ENCODE data around the gene HOXC6. TPM values are rescaled to one million over a fixed set of nuclear protein-coding genes. Genes with fewer than 3 reads are reported as not detected.

HOXC6 gene
- total and polyA plus RNA-seq, 2 of the 13 experiments (the other 11 are each of a cell fraction or from before 2014, with no cell fraction given): not detected

DNA sequence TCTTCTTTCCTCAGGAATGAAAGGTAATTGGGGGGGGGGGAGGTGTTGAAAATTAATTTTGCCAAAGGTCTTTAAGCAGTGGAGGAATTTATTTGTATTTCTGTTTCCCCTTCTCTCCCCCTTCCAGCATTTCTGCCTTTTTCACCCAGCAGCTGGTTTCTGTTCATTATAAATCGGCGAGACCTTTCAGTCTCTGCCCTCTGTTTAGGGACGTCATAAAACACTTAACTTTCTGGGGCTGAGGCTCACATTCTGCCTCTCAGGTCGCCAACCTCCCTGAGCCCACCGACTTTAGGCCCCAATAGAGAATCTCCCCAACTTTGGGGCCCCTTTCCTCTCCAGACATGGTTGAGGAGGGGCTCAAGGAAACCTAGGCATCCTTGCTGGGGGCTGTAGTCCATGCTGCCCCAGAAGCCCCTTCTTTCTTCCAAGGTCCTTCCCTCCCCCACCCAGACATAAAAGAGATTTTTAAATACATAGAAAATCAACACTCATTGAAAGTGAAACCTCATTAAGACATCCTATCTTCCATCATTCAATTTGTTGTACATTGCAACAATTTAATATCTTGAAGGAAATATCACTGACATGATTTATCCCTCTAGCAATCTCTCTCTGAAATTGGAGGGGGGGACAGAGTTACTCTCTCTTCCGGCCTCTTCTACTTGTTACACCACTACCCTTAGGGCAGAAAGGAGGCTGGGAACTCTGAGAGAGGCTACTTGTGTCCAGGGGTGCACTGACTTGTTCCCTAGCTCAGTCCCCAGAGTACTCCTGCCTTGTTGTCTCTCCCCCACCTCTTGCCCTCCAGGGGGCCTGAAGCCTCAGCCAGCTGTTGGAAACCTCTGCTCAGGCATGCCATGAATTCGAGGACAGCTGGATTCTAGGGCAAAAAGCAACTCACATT, 2.5 kb upstream of the HOXC6 start:
- no peaks in the 10 kb centered on the region for H3K9me3 ChIP-seq (ENCODE audit: low read length)
- DNase-seq (ENCODE audit: low spot score): no peak
- ATAC-seq: 0 out of 3 replicates have a peak, but pooled peaks have one; percentile 36
- no peak overlapping the region for H3K27ac ChIP-seq (ENCODE audit: extremely low read length, insufficient read depth, low read length)
- no peaks in the 10 kb centered on the region for H3K79me2 ChIP-seq (ENCODE audit: insufficient read depth, low read length)
- H3K4me2 ChIP-seq (ENCODE audit: low read depth, low read length): no peak overlapping the region
- CTCF ChIA-PET (ENCODE audit: low intra/inter-chr PET ratio, low total read pairs): no interaction called here
- no peak overlapping the region for H3K4me3 ChIP-seq (replicated peaks in 1 of 3; ENCODE audit: insufficient read depth in 1 of 3, low read depth in 2 of 3, low read length in 3 of 3)
- WGBS (ENCODE audit: low lambda C conversion rate): 4% methylated on average over 7 of the region's 7 CpGs
- TF ChIP-seq ERF (CRISPR knock-in tag; IDR thresholded peaks at IDR 0.05): no peak
- no peak for TF ChIP-seq ZNF503 (CRISPR knock-in tag; IDR thresholded peaks at IDR 0.05)
- TF ChIP-seq RFX3 (CRISPR knock-in tag; IDR thresholded peaks at IDR 0.05): no peak
- TF ChIP-seq ZNF577 (CRISPR knock-in tag; IDR thresholded peaks at IDR 0.05; ENCODE audit: borderline replicate concordance, low read depth): no peak
- TF ChIP-seq KDM5A (IDR thresholded peaks at IDR 0.05; ENCODE audit: borderline replicate concordance, low read length): no peak
- TF ChIP-seq FLYWCH1 (CRISPR knock-in tag; IDR thresholded peaks at IDR 0.05): no peak
- peak; percentile 6; the same call in 1 of the 2 replicates for TF ChIP-seq EZH2 (conservative IDR thresholded peaks at IDR 0.05; ENCODE audit: low read depth, low read length)
- TF ChIP-seq, protein P1, sequence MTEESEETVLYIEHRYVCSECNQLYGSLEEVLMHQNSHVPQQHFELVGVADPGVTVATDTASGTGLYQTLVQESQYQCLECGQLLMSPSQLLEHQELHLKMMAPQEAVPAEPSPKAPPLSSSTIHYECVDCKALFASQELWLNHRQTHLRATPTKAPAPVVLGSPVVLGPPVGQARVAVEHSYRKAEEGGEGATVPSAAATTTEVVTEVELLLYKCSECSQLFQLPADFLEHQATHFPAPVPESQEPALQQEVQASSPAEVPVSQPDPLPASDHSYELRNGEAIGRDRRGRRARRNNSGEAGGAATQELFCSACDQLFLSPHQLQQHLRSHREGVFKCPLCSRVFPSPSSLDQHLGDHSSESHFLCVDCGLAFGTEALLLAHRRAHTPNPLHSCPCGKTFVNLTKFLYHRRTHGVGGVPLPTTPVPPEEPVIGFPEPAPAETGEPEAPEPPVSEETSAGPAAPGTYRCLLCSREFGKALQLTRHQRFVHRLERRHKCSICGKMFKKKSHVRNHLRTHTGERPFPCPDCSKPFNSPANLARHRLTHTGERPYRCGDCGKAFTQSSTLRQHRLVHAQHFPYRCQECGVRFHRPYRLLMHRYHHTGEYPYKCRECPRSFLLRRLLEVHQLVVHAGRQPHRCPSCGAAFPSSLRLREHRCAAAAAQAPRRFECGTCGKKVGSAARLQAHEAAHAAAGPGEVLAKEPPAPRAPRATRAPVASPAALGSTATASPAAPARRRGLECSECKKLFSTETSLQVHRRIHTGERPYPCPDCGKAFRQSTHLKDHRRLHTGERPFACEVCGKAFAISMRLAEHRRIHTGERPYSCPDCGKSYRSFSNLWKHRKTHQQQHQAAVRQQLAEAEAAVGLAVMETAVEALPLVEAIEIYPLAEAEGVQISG (CRISPR knock-in tag; IDR thresholded peaks at IDR 0.05): no peak
- no peaks in the 10 kb centered on the region for H4K20me1 ChIP-seq (ENCODE audit: insufficient read depth, low read length)
- no peaks in the 10 kb centered on the region for H3K36me3 ChIP-seq (replicated peaks in 1 of 2; ENCODE audit: control insufficient read depth in 1 of 2, insufficient read depth in 2 of 2, low read length in 2 of 2)
- no peak overlapping the region for H3K9ac ChIP-seq (ENCODE audit: insufficient read depth, low read depth, low read length)
- H3K4me1 ChIP-seq (ENCODE audit: insufficient read depth, low read length): no peaks in the 10 kb centered on the region
- in situ Hi-C loops (cut with HindIII; ENCODE audit: extremely low pct_ligation_motif_present, low pct_unique_long_range_greater_than_20kb) (no loop called here), intact Hi-C loops (cut with micrococcal nuclease; ENCODE audit: unreplicated experiment) (no loop called here)
- H3K27me3 ChIP-seq (ENCODE audit: control insufficient read depth in 1 of 2, insufficient read depth in 2 of 2, low read length in 2 of 2): peaks cover 4 to 84% of the 10 kb centered on the region in 2 experiments; a peak in 4 of 5 replicates
- H2AFZ ChIP-seq (ENCODE audit: low read length): no peak overlapping the region
- POLR2A ChIA-PET: no interaction called here
- no TSS peak for BruUV-seq (replicated peaks)
- no peak for FAIRE-seq

Measured in HepG2 (cell line).